ENCODE results near the gene UBE2QL1. TPM values are rescaled to one million over a fixed set of nuclear protein-coding genes. Genes with fewer than 3 reads are reported as not detected.

UBE2QL1 gene
- total RNA-seq, 1 donor from 2014 or later, result 0.73 TPM

DNA sequence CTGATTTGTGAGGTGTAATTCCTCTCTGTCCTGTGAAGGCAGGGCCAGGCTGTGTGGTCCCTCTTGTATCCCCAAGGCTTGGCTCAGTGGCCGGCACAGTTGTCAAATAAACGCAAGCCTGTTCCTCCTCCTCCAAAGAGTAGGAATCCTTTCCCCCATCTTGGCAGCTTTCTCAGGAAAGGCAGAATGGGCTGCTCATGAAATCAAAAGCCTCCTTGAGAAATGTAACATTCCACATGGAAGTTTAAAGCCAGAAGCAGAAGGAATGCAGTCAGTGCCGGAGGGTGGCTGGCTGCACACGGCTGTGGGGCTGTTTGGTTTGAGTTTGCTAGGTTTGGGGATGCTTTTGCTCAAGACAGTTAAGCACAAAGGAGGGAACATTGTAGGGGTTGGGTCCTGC lies 35.8 kb upstream of the UBE2QL1 start:
- Mint-ChIP-seq H3K27ac (no peak overlapping the region), H3K4me3 (no peak overlapping the region), H3K36me3 (ENCODE audit: low read depth) (no peaks in the 10 kb centered on the region), H3K27me3 (ENCODE audit: insufficient read depth) (no peaks in the 10 kb centered on the region), H3K9me3 (no peaks in the 10 kb centered on the region), H3K4me1 (ENCODE audit: low read depth) (no peaks in the 10 kb centered on the region)
- intact Hi-C loops (cut with micrococcal nuclease), result no loop called here
- no peak for DNase-seq (ENCODE audit: low spot score)

DNA sequence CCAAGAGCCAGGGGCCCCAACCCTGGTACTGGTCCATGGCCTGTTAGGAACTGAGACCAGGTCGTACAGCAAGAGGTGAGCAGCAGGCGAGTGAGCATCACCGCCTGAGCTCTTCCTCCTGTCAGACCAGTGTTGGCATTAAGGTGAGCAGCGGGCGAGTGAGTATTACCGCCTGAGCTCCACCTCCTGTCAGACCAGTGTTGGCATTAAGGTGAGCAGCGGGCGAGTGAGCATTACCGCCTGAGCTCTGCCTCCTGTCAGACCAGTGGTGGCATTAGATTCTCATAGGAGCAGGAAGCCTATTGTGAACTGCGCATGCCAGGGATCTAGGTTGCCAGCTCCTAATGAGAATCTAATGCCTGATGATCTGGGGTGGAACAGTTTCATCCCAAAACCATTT lies 31.0 kb upstream of the UBE2QL1 start:
- H3K4me1 Mint-ChIP-seq (ENCODE audit: low read depth), result no peaks in the 10 kb centered on the region
- no peak for DNase-seq (ENCODE audit: low spot score)
- intact Hi-C loops (cut with micrococcal nuclease), result no loop called here

DNA sequence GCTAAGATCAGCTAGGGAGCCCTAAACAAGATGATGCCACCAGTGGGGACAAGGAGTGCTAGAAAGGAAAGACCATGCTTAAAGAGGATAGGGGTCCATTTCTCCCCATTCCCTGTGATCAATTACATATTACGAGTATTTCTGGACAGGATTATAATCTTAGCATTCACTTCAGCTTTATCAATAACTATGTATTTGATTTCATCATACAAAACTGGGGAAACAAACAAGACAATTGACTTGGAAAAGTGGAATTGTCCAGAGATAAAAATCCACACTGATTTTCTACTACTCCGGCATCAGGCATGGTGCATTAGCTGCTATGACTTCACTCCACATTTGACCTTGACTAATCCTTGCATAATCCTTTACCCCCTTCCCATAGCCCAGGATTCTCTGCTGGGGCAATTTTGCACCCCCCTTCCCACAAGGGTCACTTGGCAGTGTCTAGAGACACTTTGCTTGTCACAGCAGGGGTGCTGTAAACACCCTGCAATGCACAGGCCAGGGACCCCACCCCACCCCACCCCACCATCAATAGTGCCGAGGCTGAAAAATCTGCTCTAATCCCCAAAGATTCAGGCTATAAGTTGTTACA lies 29.9 kb upstream of the UBE2QL1 start:
- Mint-ChIP-seq H3K4me1 (ENCODE audit: low read depth) (no peaks in the 10 kb centered on the region), H3K36me3 (ENCODE audit: low read depth) (no peaks in the 10 kb centered on the region), H3K27ac (no peak overlapping the region), H3K9me3 (no peaks in the 10 kb centered on the region), H3K27me3 (ENCODE audit: insufficient read depth) (no peaks in the 10 kb centered on the region), H3K4me3 (no peak overlapping the region)
- no peak for DNase-seq (ENCODE audit: low spot score)
- intact Hi-C loops (cut with micrococcal nuclease), result no loop called here

More for the DNA sequence above, 31.0 kb upstream of the UBE2QL1 start:
- no peaks in the 10 kb centered on the region for H3K36me3 Mint-ChIP-seq (ENCODE audit: low read depth)
- H3K27ac Mint-ChIP-seq, result no peak overlapping the region
- no peak overlapping the region for H3K4me3 Mint-ChIP-seq
- no peaks in the 10 kb centered on the region for H3K9me3 Mint-ChIP-seq
- H3K27me3 Mint-ChIP-seq (ENCODE audit: insufficient read depth), result no peaks in the 10 kb centered on the region

DNA sequence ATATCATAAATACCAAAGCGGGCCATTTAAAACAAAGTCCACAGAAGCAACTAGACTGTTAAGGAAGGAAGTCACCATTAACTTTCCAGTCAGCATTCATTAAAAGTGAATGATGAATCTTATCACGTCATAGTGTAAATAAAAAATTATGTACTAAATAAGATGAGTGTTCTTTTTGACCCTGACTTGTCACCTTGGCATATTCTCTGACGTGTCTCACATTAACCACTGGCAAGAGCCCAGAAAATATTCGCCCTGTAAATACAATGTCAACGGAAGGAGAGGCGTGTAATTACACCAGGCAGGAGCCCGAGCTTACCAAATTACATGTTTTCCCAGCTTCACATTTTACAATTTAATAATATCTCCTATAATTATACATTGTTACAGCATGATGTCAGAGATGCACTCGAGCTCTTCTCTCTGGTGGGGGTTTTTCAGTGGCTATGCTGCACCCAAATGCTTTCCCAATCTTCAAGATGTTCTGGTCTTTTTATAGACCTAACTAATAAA lies 29.3 kb upstream of the UBE2QL1 start:
- no peak for DNase-seq (ENCODE audit: low spot score)
- intact Hi-C loops (cut with micrococcal nuclease), result no loop called here
- H3K27ac Mint-ChIP-seq, result no peak overlapping the region
- H3K4me3 Mint-ChIP-seq, result no peak overlapping the region
- H3K4me1 Mint-ChIP-seq (ENCODE audit: low read depth), result no peaks in the 10 kb centered on the region
- H3K9me3 Mint-ChIP-seq, result no peaks in the 10 kb centered on the region
- H3K36me3 Mint-ChIP-seq (ENCODE audit: low read depth), result no peaks in the 10 kb centered on the region
- H3K27me3 Mint-ChIP-seq (ENCODE audit: insufficient read depth), result no peaks in the 10 kb centered on the region

DNA sequence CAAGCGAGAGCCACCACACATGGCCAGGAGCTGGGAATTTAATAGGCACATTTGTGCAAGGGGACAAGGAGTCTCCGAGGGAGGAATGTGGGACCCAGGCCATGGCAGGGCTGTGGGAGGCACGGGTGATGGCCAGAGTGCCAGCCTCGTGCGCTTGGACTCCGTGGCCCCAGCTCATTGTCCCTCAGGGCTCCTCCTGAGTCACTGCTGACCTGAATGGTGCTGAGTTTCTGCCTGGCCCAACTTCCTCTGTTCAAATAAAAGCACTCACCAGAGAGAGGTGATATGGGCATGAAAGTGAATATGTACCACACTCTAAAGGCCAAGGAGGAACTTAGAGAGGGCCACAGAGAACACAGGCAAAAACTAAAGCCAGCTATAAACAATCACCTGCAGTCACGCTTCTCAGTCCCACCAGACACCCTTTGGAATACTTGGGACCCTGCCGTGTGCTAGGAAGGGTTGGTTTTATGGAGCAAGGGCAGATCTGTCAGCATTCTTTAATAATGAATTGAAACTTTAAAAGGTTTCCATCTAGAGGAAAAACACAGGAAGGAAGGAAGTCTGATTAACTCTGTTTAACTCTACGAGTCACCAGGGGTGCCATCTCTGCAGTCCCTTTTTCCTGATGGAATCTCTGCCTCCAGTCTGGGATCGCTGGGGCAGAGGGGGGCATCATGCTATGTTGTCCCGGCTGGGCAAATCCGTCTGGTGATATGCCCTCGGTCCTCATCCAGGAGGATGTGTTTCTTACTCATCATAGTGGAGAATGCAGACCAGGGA lies 25.1 kb upstream of the UBE2QL1 start:
- intact Hi-C loops (cut with micrococcal nuclease), result no loop called here
- no peaks in the 10 kb centered on the region for H3K36me3 Mint-ChIP-seq (ENCODE audit: low read depth)
- no peak for DNase-seq (ENCODE audit: low spot score)
- H3K9me3 Mint-ChIP-seq, result no peaks in the 10 kb centered on the region
- H3K27me3 Mint-ChIP-seq (ENCODE audit: insufficient read depth), result peaks cover 17% of the 10 kb centered on the region
- H3K27ac Mint-ChIP-seq, result no peak overlapping the region
- no peak overlapping the region for H3K4me3 Mint-ChIP-seq
- no peaks in the 10 kb centered on the region for H3K4me1 Mint-ChIP-seq (ENCODE audit: low read depth)

DNA sequence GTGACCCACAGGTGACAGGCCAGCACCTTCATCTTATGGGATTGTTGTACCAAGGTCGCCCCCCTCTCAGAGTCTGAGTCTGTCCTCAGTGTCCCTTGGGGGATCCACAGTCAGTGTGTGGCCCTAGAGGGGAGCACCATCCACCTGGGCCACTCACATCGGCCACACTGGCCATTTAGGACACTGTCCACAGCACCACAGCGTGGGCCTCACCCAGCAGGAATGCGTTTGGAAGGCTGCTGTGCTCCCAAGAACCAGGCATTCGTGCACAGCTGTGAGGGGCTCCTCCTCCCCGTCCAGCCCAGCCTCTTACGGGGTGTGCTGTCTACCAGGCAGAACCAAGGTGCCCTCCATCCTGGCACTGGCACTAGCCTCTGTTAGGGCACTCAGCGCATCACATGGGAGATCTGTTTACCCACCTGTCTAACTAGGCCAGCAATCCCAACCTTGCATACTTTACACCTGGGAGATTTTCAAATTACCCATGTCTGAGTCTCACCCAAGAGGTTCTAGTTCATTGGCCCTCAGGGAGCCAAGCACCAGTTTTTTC lies 24.5 kb upstream of the UBE2QL1 start:
- DNase-seq (ENCODE audit: low spot score), result no peak
- Mint-ChIP-seq H3K27me3 (ENCODE audit: insufficient read depth) (peaks cover 19% of the 10 kb centered on the region), H3K4me3 (no peak overlapping the region), H3K27ac (no peak overlapping the region), H3K9me3 (no peaks in the 10 kb centered on the region), H3K36me3 (ENCODE audit: low read depth) (no peaks in the 10 kb centered on the region), H3K4me1 (ENCODE audit: low read depth) (no peaks in the 10 kb centered on the region)
- intact Hi-C loops (cut with micrococcal nuclease), result no loop called here

DNA sequence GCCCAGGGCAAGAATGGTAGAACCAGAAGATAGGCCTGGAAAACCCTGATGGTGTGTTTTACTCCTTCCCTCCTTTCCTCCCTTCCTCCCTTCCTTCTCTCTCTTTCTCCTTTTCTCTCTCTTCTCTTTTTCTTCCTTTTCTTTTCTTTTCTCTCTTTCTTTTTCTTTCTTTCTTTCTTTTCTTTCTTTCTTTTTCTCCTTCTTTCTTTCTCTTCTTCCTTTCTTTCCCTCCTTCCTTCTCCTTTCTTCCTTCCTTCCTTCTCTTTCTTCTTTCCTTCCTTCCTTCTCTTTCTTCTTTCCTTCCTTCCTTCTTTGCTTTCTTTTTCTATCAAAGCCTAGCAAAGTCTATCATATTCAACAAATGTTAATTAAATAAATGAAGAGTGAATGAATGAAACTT lies 24.0 kb upstream of the UBE2QL1 start:
- H3K36me3 Mint-ChIP-seq (ENCODE audit: low read depth), result no peaks in the 10 kb centered on the region
- H3K9me3 Mint-ChIP-seq, result no peaks in the 10 kb centered on the region
- H3K27ac Mint-ChIP-seq, result no peak overlapping the region
- H3K4me1 Mint-ChIP-seq (ENCODE audit: low read depth), result no peaks in the 10 kb centered on the region
- DNase-seq (ENCODE audit: low spot score), result no peak
- intact Hi-C loops (cut with micrococcal nuclease), result no loop called here
- H3K4me3 Mint-ChIP-seq, result no peak overlapping the region
- peaks cover 21% of the 10 kb centered on the region for H3K27me3 Mint-ChIP-seq (ENCODE audit: insufficient read depth)

DNA sequence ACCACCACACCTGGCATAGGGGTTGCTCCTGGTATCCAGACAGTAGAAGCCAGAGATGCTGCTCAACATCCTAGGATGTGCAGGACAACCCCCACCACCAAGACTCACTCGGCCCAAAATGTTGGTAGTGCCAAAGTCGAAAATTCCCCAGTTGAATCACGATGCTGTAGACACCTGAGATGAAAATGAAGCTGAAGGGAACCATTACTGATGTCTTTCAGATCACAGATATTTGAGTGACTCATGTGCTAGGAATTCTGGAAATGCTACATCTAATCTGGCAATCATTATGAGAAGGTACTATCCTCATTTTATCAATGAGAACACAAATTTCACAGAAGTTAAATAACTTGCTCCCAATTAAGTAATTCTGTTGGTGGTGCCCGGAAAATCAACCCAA lies 21.0 kb upstream of the UBE2QL1 start:
- Mint-ChIP-seq H3K4me3 (no peak overlapping the region), H3K27ac (no peak overlapping the region), H3K27me3 (ENCODE audit: insufficient read depth) (peaks cover 21% of the 10 kb centered on the region), H3K9me3 (no peaks in the 10 kb centered on the region), H3K36me3 (ENCODE audit: low read depth) (no peaks in the 10 kb centered on the region), H3K4me1 (ENCODE audit: low read depth) (no peaks in the 10 kb centered on the region)
- intact Hi-C loops (cut with micrococcal nuclease), result no loop called here
- DNase-seq (ENCODE audit: low spot score), result no peak

DNA sequence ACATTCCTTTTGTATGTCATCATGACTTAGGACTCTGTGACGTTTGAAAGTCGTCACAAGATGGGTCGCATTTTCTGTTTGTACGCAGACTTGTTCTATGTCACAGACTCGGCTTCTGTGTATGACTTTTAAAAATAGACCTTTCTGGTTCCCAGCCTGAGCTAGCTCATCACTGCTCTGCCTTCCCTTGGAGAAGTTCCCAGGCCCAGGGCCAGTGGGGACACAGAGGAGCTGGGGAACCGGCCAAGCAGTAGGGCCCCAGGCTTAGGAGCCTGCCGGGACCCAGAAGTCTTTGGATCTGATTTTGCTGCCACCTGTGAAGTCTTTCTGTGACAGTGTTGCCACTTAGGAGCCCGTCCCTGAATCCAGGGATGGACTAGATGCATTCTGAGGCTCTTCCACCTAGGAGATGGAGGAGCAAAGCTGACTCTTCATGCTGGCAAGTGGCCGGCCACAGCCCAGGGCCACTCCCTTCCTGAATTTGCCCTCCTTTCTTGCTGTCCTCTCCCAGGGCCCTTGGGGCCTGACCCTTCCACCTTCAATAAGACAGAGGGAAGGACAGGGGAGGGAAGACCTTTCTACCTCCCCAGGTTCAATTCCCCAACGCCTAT lies 18.1 kb upstream of the UBE2QL1 start:
- H3K27me3 Mint-ChIP-seq (ENCODE audit: insufficient read depth), result peaks cover 25% of the 10 kb centered on the region
- no peaks in the 10 kb centered on the region for H3K9me3 Mint-ChIP-seq
- intact Hi-C loops (cut with micrococcal nuclease), result no loop called here
- H3K36me3 Mint-ChIP-seq (ENCODE audit: low read depth), result no peaks in the 10 kb centered on the region
- H3K4me3 Mint-ChIP-seq, result no peak overlapping the region
- no peak overlapping the region for H3K27ac Mint-ChIP-seq
- H3K4me1 Mint-ChIP-seq (ENCODE audit: low read depth), result no peaks in the 10 kb centered on the region
- DNase-seq (ENCODE audit: low spot score), result no peak

DNA sequence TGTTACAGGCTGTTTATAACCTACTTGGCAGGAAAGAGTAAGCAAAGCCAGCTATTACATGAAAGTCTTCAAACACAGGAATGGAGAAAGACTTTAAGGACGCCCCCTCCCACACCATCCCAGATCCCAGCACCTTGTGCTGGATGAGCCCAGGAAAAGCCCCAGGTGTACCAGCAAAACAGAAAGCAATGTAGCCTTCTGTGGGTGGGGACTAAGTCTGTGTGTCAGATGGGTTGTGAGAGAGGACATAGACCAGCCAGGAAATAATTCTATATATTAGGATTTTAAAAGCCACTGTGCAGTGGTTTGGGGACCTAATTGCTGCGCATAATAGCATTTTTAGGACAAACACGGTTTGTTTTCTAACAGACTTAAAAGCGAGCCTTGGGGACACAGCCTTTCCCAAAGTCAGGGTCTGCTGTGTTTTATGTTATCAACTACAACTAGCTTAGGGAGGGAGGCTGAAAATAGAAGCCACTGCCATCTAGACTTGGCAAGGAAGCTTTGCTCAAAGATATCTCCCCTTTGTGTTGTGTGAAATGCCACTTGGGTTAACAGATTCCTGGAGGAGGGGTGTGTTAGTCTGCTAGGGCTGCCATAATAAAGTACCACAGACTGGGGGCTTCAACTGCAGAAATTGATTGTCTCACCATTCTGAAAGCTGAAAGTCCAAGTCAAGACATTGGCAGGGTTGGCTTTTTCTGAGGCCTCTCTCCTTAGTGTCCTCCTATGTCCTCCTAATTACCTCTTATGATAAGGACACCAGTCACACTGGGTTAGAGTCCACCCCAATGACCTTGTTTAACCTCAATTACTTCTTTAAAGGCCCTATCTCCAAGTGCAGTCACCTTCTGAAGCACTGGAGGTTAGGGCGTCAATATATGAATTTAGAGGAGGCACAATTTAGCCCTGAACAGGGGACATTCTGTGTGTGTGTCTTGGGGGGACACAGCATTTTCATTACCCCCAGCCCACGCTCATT lies 17.2 kb upstream of the UBE2QL1 start:
- DNase-seq (ENCODE audit: low spot score), result no peak
- H3K4me3 Mint-ChIP-seq, result no peak overlapping the region
- H3K9me3 Mint-ChIP-seq, result no peaks in the 10 kb centered on the region
- no peak overlapping the region for H3K27ac Mint-ChIP-seq
- H3K36me3 Mint-ChIP-seq (ENCODE audit: low read depth), result no peaks in the 10 kb centered on the region
- peaks cover 26% of the 10 kb centered on the region for H3K27me3 Mint-ChIP-seq (ENCODE audit: insufficient read depth)
- no peaks in the 10 kb centered on the region for H3K4me1 Mint-ChIP-seq (ENCODE audit: low read depth)
- intact Hi-C loops (cut with micrococcal nuclease), result no loop called here

DNA sequence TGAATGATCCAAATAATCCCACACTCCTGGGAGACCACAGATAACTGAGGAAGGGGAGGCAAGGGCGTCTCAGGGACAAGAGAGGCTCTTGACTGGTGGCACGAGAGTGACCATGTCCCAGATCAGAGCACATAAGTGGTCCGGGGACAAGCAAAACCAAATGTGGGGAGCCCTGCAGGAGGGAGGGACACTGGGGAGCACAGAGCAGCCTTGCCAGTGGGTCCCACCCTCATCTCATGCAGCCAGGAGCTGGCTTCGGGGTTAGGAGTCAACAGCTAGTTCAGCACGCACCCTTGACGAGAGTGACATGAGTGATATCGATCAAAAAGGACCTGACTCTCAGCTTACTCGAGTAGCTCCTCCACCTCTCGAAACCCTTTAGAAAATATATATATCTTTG lies 16.5 kb upstream of the UBE2QL1 start:
- peaks cover 24% of the 10 kb centered on the region for H3K27me3 Mint-ChIP-seq (ENCODE audit: insufficient read depth)
- no peaks in the 10 kb centered on the region for H3K36me3 Mint-ChIP-seq (ENCODE audit: low read depth)
- no peaks in the 10 kb centered on the region for H3K9me3 Mint-ChIP-seq
- intact Hi-C loops (cut with micrococcal nuclease), result no loop called here
- no peak overlapping the region for H3K4me3 Mint-ChIP-seq
- H3K27ac Mint-ChIP-seq, result no peak overlapping the region
- no peaks in the 10 kb centered on the region for H3K4me1 Mint-ChIP-seq (ENCODE audit: low read depth)
- no peak for DNase-seq (ENCODE audit: low spot score)

DNA sequence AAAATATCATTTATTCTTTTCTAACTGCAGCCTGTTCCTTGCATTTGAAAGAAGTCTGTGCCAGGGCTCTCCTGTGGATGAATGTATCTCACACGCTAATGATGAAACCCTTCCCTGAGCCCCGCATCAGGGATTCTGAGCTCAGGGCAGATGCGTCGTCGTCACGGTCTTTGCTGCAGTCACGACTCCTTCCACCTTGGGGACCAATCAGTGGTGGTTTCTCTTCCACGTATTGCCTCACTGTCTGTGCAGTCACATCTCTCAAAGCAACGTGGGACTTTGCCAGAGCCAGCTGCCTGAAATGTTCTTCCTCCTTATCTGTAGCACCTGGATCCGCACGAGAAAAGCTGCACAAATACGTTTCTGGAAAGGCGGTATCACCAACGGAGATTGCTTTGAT lies 13.9 kb upstream of the UBE2QL1 start:
- Mint-ChIP-seq H3K36me3 (ENCODE audit: low read depth) (no peaks in the 10 kb centered on the region), H3K4me1 (ENCODE audit: low read depth) (no peaks in the 10 kb centered on the region), H3K9me3 (no peaks in the 10 kb centered on the region), H3K27me3 (ENCODE audit: insufficient read depth) (peaks cover 19% of the 10 kb centered on the region), H3K27ac (no peak overlapping the region), H3K4me3 (no peak overlapping the region)
- intact Hi-C loops (cut with micrococcal nuclease), result no loop called here
- DNase-seq (ENCODE audit: low spot score), result no peak
